K562 (cell line): ENCODE data around the gene ELF3. TPM values are rescaled to one million over a fixed set of nuclear protein-coding genes. Genes with fewer than 3 reads are reported as not detected.

Experiments used
- HNRNPL ChIP-seq: fragments of 200-400 bp; formaldehyde crosslinking; IDR thresholded peaks from 2 replicates; pipeline ENCODE4 v1.6.1; 2017; ENCODE audit warnings: low read depth, mild to moderate bottlenecking, low read length
- KLF1 ChIP-seq: fragments of 450-650 bp; IDR thresholded peaks from 2 replicates; pipeline ENCODE4 v1.6.1; 2016; ENCODE audit warnings: missing genetic modification characterization, missing compliant biosample characterization
- LARP7 ChIP-seq: fragments of 450-650 bp; IDR thresholded peaks from 2 replicates; pipeline ENCODE4 v1.6.1; 2016
- MAFK ChIP-seq: IDR thresholded peaks from 2 replicates; pipeline ENCODE4 v1.6.1; 2011; ENCODE audit warnings: low read length, improper control_type of control experiment
- MCM7 ChIP-seq, 2 experiments: fragments of 450-650 bp; IDR thresholded peaks; 2 replicates each; pipeline ENCODE4 v1.6.1; 2016 to 2018
- POLR2B ChIP-seq: fragments of 450-650 bp; IDR thresholded peaks from 2 replicates; pipeline ENCODE4 v1.6.1; 2018; ENCODE audit warnings: low read depth; ENCODE audit not compliant: partially characterized antibody
- POLR2G ChIP-seq: fragments of 200-400 bp; formaldehyde crosslinking; IDR thresholded peaks from 2 replicates; pipeline ENCODE4 v1.6.1; 2017; ENCODE audit warnings: low read depth, mild to moderate bottlenecking, antibody characterized with exemption, low read length, moderate library complexity
- PTRF ChIP-seq: fragments of 450-650 bp; IDR thresholded peaks from 2 replicates; pipeline ENCODE4 v1.6.1; 2016; ENCODE audit warnings: mild to moderate bottlenecking, missing genetic modification characterization, missing compliant biosample characterization
- RBM15 ChIP-seq: fragments of 200-400 bp; formaldehyde crosslinking; IDR thresholded peaks from 2 replicates; pipeline ENCODE4 v1.6.1; 2018; ENCODE audit warnings: mild to moderate bottlenecking, low read length, moderate library complexity; ENCODE audit not compliant: insufficient read depth
- TEAD4 ChIP-seq, 2 experiments: sonication (generic) in 1 of 2; formaldehyde crosslinking in 1 of 2; IDR thresholded peaks; 2 replicates each; pipeline versions ENCODE4 v1.6.1 to v1.8.0; 2012 to 2022; ENCODE audit warnings: borderline replicate concordance in 1 of 2, inconsistent platforms in 1 of 2, low read length in 1 of 2, mild to moderate bottlenecking in 1 of 2, missing genetic modification reagents in 1 of 2
- TSHZ1 ChIP-seq: fragments of 250-450 bp; sonication (Bioruptor Pico); IDR thresholded peaks from 2 replicates; pipeline ENCODE4 v1.4.0; 2020; ENCODE audit warnings: mild to moderate bottlenecking, moderate library complexity
- ZBTB7A ChIP-seq: IDR thresholded peaks from 2 replicates; pipeline ENCODE4 v1.6.1; 2011; ENCODE audit warnings: low read depth, mild to moderate bottlenecking, low read length, moderate library complexity, borderline replicate concordance; ENCODE audit not compliant: control insufficient read depth
- ZKSCAN3 ChIP-seq: fragments of 250-450 bp; sonication (Bioruptor Pico); IDR thresholded peaks from 2 replicates; pipeline ENCODE4 v1.4.0; 2020
- ZNF518B ChIP-seq: fragments of 250-450 bp; sonication (Bioruptor Pico); IDR thresholded peaks from 2 replicates; pipeline ENCODE4 v1.5.0; 2021; ENCODE audit warnings: mild to moderate bottlenecking, moderate library complexity
- polyA plus RNA-seq, 8 experiments: library from polyadenylated mRNA; depleted of rRNA in 4 of 8; stranded (reverse) in 5 of 8; unstranded in 3 of 8; fragments of >200 nt; fragmentation: Nextera tagmentation in 2 of 8; fragmentation: Illumina TruSeq in 1 of 8; extraction: Ambion mirVana in 2 of 8; extraction: Trizol in 1 of 8; gene quantifications; 2 replicates each; pipeline versions ENCODE4 v1.2.1 to v1.2.3, GENCODE V29; 2011 to 2014; ENCODE audit warnings: inconsistent platforms in 1 of 8, missing spikeins in 1 of 8
- total RNA-seq, 7 experiments: library from RNA; depleted of rRNA in 6 of 7; stranded (reverse); fragments of >200 nt in 6 of 7; fragmentation: Illumina TruSeq in 2 of 7; extraction: Trizol in 2 of 7; gene quantifications; 2 replicates each; pipeline versions ENCODE4 v1.2.1 to v1.2.3, GENCODE V29; 2011 to 2021; ENCODE audit warnings: low replicate concordance in 1 of 7
- TF ChIP-seq, protein P1 (sequence below): fragments of 450-650 bp; IDR thresholded peaks from 2 replicates; pipeline ENCODE4 v1.7.0; 2016; ENCODE audit warnings: borderline replicate concordance
- TF ChIP-seq, protein P2 (sequence below): fragments of 450-650 bp; formaldehyde crosslinking; IDR thresholded peaks from 2 replicates; pipeline ENCODE4 v1.4.0; 2020; ENCODE audit warnings: mild to moderate bottlenecking

ELF3 gene
- total and polyA plus RNA-seq, 9 of the 15 experiments (the other 6 are each of a cell fraction or from before 2014, with no cell fraction given), result 0.03 to 1.2 (median 0.07) TPM; not detected in 4

DNA sequence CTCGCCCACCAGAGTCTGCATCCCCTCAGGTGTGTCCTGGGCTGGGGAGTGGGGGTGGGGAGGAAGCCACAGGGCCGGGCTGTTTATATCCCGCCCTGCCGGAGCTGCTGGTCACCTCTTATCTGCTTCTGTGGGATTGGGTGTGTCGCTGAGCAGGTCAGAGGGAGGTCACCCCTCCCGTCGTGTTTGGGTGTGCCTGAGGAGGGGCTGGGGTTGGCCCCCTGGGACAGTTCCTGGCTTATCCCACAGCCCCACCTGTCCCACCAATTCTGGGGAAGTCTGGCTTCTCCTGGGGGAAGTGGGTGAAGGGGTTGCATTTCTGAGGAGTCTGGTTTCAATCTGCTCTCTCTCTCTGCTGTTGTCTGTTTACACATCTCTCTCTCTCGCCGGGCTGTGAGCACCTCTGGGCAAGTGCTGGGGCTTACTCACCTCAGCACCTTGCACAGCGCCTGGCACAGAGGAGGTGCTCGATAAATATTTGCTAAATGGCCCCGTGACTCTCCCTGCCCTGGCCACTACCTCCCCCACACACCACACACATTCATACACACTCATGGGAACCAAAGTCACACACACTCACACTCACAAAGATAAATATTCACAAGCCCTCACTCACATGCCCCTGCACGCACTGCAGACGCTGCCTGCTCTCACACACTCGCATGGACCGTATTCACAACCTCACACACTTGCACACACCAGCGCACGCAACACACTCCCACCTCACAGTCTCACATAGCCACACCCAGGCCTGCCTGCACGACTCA, 8.3 kb downstream of the ELF3 start (continued):
- TF ChIP-seq HNRNPL (no peak), TSHZ1 (no peak), POLR2B (no peak), POLR2G (no peak; the same call in 1 of the 2 replicates), ZNF518B (CRISPR knock-in tag) (no peak), TEAD4 (IDR thresholded peaks at IDR 0.05; ENCODE audit: low read length) (peak; percentile 73), TEAD4 (CRISPR knock-in tag; IDR thresholded peaks at IDR 0.05; ENCODE audit: borderline replicate concordance) (no peak), LARP7 (peak; percentile 58; the same call in 1 of the 2 replicates), ZBTB7A (peak; percentile 99), ZKSCAN3 (CRISPR knock-in tag) (no peak), MCM7 (IDR thresholded peaks at IDR 0.05) (no peak), RBM15 (no peak), MAFK (no peak), PTRF (no peak), KLF1 (peak; percentile 99)
- TF ChIP-seq, protein P1, sequence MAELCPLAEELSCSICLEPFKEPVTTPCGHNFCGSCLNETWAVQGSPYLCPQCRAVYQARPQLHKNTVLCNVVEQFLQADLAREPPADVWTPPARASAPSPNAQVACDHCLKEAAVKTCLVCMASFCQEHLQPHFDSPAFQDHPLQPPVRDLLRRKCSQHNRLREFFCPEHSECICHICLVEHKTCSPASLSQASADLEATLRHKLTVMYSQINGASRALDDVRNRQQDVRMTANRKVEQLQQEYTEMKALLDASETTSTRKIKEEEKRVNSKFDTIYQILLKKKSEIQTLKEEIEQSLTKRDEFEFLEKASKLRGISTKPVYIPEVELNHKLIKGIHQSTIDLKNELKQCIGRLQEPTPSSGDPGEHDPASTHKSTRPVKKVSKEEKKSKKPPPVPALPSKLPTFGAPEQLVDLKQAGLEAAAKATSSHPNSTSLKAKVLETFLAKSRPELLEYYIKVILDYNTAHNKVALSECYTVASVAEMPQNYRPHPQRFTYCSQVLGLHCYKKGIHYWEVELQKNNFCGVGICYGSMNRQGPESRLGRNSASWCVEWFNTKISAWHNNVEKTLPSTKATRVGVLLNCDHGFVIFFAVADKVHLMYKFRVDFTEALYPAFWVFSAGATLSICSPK, result peak; percentile 83; the same call in 1 of the 2 replicates
- TF ChIP-seq, protein P2, sequence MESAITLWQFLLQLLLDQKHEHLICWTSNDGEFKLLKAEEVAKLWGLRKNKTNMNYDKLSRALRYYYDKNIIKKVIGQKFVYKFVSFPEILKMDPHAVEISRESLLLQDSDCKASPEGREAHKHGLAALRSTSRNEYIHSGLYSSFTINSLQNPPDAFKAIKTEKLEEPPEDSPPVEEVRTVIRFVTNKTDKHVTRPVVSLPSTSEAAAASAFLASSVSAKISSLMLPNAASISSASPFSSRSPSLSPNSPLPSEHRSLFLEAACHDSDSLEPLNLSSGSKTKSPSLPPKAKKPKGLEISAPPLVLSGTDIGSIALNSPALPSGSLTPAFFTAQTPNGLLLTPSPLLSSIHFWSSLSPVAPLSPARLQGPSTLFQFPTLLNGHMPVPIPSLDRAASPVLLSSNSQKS (CRISPR knock-in tag), result no peak
